GM18526 (cell line): ENCODE measurements around the gene NOPCHAP1.

ENCODE experiments used
- POLR2A ChIP-seq: IDR thresholded peaks from 3 replicates; pipeline ENCODE4 v1.6.1; 2011; ENCODE audit not compliant: insufficient read length; ENCODE audit errors: extremely low read depth

NOPCHAP1 gene

DNA sequence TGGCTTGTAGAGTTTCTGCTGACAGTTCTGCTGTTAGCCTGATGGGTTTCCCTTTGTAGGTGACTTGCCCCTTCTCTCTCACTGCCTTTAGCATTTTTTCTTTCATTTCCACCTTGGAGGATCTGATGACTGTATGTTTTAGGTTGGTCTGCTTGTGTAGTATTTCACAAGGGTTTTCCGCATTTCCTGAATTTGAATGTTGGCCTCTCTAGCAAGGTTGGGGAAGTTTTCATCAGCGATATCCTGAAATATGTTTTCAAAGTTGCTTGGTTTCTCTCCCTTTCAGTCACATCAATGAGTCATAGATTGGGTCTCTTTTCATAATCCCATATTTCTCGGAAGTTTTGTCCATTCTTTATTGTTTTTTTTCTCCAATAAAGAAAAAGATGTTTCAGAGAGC, 11.4 kb downstream of the NOPCHAP1 start:
- no peak for TF ChIP-seq POLR2A

DNA sequence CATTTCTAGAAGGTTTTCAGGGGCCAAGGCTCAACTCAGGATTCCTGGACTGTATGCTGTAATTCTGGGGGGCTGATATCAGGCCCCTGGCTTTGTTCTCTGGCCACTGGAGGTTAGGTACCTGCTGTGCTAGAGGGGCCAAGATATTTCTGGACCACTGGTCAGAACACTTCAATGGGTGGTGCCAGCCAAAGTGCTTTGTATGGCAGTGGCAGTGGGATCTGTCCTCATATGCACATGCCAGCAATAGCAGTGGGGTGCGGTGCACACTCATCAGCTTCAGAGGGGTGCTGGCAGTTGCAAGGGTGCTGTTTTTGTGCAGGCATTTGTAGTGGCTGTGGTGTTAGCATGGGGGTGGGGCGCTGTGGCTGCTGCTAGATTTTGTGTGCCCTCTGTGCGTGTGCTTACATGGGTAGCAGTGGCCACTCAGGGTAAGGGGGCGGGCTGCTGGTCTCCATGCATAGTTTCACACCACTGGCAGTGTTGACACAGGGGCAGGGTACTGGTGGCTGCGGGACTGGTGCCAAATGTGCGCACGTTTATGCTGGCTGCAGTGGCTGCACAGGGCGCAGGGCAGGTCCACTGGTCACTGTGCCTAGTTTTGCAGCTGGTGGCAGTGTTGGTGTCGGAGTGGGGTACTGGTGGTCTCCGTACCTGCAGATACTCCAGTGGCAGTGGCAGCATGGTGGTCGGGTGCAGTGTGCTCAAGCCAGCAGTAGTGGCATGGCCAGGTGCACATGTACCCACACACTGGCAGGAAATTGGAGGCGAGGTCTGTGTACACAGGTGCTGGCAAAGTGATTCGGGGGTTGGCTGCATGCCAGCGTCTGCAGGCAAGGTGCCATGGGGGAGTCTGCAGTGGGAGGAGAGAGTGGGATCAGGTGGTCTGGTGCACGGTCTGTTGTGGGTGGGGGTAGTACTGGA, 12.6 kb downstream of the NOPCHAP1 start:
- TF ChIP-seq POLR2A: no peak

DNA sequence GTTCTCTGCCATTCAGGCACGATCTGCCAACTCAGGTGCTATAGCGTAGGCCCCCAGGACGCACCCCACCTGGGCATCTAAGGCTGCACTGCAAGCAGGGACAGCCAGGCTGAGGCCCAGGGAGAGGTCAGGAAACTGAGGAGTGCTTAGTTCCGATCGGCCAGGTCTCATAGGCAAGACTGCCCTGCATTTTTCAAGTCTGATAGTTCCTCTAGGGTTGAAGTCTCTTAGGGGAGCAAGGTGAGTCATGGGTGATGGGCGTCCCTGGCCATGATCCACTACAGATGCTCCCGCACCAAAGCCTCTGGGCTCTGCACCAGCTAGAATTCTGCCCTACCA, 13.2 kb downstream of the NOPCHAP1 start:
- no peak for TF ChIP-seq POLR2A

DNA sequence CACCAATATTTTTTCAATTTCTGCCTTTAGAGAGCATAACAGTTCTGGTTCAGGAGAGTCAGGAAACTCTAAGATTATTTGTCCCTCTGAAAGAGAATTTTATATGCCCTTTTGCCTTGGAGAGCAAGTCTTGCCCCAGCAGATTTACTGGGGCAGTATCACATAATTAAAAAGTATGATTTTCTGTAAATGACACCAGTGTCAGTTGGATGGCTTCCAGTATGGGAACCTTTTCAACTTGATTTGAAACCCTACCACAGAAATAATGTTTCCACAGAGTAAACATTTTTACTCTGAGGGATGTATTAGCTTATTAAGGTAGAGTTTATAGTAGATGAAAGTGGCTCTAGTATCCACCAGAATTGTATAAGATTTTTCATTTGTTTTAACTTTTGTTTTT, 15.4 kb downstream of the NOPCHAP1 start:
- TF ChIP-seq POLR2A: no peak

DNA sequence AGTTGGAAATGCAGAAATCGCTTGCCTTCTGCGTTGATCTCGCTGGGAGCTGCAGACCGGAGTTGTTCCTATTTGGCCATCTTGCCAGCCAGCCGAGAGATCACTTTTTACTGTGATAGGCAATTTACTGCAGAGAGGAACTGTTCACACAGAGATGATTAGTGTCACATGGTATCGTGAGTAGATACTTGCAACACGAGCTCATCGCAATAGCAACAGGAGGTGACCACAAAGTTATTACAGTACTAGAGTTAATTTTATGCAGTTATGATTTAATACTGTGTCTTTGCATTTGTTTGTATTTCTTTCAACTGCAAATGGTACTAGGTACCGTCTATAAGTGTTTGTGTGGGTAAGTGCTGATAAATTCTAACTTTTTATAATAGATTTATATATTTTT, 27.8 kb downstream of the NOPCHAP1 start:
- TF ChIP-seq POLR2A: no peak

DNA sequence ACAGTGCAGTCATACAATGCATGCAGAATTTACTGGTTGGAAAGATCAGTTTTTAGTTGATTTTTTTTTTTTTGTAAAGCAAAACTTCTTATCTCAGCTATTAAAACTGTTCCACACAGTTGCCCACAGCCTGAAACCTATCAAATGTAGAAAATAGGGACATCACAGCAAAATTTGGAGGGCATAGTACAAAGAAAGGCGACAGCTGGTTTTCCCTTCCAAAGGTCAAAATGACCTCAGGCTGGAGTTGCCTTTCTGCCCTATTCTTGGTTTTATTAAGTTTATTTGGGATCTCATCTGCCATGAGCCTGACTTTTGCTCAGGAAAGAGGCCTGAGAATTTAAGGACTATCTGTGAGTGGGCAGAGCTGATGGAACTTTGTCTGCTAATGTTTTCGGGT, 28.5 kb downstream of the NOPCHAP1 start:
- TF ChIP-seq POLR2A: no peak

DNA sequence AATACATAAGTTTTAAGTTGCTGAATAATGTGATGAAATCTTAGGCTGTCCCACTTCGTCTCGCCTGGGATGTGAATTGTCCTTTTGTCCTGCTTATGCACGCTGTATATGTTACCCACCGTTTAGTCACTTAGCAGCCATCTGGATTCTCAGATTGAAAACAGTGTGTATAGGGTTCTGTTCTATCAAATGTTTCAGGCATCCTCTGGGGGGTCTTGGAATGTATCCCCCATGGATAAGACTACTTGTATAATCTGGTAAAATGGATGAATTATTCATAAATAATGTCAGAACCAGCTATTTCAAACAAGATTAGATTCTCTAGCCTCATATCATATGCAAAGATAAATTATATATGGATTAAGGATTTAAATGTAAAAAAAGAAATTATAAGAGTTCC, 29.4 kb downstream of the NOPCHAP1 start:
- no peak for TF ChIP-seq POLR2A

DNA sequence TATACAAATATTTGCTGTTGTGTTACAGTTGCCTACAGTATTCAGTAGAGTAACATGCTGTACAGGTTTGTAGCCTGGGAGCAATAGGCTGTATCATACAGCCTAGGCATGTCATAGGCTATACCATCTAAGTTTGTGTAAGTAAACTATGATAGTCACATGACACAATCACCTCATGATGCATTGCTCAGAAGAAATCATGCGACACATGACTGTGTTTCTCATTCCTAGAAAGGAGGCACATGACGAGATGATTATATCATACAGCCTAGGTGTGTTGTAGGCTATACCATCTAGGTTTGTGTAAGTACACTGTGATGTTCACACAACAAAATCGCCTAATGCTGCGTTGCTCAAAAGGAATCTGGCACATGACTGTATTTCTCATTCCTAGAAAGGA, 31.9 kb downstream of the NOPCHAP1 start:
- TF ChIP-seq POLR2A: no peak

DNA sequence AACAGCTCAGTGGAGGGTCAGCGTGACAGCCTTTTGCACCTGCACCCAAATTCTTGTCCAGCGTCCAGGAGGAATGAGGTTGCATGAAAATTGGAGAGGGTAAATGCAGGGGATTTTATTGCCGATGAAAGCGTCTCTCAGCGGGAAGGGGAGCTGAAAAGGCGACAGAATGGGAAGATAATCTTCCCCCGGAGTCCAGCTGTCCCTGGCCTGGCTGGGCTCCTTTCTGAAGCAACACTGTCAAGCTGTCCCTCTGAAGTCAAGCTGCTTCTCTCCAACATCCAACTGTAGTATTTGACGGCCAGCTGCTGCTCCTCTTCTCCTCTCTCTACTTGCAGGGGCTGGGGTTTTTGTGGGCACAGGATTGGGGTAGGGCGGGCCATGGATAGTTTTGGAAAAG, 32.7 kb downstream of the NOPCHAP1 start:
- no peak for TF ChIP-seq POLR2A

DNA sequence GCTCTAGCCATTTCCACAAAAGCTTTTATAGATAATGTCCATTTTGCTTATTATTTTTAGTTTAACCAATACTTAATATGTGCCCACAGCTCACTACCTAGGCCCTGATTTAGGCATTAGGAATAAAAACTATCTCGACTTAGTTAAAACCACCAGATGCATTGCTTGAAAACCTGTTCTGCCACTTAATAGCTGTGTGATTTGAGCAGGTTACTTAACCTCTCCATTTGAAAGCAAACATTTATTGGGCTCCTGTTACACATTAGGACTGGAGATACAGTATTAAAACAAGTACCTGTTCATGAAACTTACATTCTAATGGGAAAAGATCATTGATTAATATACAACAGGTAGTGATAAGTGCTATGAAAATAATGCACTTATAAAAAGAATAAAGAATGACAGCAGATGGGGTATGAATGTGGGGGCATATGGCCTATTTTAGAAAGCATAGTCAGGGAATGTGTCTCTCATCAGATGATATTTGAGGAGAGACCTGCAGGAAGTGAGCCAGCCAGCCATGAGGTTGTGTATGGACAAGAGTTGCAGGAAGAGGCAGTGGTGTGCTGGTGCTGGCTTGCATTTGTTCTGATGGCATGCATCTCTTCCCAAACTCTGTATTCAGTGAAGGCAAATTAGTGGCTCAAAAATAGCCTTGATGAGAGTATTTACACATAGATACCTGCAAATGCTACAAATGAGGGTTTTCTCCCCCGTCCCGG, 34.3 kb downstream of the NOPCHAP1 start:
- no peak for TF ChIP-seq POLR2A

DNA sequence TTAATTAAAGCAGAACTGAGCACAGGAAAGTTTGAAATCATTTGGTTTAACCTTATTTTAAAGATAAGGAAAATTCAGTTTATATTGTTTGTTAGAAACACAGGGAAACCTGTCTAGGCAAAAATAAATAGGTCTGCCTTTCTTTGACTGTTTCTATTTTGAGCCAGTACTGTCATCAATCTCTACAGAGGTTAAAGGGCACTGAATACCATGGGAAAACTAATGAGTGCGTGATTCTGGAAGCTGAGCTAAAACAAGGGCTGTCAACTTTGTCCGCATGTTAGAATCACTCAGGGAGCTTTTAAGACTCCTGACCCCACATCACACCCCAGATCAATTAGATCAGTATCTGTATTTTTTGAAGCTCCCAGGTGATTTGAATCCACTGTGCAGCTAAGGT, 38.8 kb downstream of the NOPCHAP1 start:
- no peak for TF ChIP-seq POLR2A

DNA sequence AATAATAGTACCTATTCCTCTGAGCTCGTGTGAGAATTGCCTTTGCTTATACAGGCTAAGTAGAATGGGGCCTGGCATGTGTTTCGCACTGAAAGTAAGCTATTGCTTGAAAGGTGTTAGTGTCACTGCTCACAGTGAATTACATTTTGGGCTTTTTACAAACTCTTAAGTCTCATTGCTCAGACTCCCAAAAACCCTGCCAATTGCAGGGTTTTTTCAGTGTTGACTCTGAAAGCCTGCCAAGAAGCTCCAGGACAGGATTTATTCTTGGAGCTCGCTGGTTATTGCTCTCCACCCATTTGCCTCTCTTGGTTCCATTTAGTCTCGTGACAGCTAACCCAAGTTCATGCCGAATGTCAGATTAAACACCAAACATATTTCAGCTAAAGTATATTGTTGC, 39.8 kb downstream of the NOPCHAP1 start:
- TF ChIP-seq POLR2A: no peak

DNA sequence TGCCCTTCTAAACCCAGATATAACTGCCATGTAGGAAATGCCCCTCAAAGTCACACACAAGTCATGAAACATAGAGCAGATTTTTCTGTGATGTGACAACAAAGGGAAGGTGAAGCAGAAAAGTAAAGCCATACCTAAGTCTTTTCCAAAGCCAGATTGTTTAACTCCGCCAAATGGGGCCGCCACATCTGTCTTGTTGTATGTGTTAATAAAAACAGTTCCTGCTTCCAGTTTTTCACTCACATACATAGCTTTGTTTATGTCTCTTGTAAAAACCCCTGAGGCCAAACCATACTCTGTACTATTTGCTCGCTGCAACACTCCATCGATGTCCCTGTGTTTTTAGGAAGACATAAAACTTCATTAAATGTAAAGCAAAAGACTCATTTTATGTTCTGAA, 40.3 kb downstream of the NOPCHAP1 start:
- no peak for TF ChIP-seq POLR2A

DNA sequence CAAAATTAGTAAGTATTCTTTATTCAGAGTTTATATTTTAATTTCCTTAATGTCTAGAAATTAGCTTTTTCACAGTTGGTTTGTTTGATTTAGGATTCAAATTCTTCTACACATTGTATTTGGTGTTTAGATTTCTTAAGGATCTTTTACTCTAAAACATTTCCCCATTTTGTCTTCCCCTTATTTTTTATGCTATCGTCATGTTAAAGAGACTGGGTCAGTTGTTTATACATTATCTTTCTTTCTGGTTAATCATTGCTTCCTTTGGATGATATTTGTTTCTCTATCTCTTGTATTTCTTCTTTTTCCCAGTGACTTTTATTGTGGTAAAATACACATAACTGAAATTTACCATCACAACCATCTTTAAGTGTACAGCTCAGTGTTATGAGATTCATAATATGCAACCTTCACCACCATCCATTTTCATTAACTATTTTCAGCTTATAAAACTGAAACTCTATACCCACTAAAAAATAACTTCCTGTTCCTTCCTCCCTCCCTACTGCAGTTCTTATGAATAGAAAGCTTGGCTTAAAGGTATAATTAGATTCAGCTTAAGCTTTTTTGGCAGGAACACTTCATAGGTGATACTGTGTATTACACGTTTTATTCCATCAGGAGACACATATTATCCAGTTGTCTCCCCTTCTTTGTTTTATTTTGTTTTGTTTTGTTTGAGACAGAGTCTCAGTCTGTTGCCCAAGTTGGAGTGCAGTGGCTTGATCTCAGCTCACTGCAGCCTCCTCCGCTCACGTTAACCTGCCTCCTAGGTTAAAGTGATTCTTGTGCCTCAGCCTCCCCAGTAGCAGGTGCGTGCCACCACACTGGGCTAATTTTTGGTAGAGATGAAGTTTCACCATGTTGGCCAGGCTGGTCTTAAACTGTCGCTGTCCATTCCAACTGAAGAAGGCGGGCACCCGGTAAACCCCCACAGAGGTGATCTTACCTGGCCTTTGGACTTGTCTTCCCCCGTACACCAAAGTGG, 45.0 kb downstream of the NOPCHAP1 start:
- TF ChIP-seq POLR2A: no peak

DNA sequence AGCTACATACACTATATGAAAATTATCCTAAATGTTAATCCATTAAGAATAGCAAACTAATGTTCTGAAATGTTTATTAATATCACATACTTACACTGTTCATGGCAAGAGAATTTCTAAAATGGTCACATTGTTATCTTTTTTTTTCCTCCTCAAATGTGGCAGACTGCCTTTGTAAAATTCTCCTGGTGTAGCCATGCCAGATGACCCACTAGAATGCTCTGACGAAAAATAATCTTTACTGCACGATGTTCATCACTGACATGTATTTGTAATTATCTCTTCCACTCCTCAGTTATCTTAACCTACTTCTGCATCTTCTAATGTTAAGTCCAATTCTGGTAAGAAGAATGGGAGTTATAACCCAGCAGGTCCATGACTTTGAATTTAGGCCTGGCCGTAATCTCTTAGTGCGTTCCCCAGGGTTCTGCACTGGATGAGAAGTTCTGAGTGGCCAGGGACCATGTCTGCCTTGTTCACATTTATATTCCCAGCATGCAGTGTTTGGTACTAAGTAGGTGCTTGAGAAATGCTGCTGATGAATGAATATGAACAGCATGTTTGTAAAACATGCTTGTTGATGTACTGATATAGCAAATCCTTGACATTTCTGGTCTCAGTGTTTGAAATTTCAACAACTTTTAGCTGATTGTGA, 46.7 kb downstream of the NOPCHAP1 start:
- TF ChIP-seq POLR2A: no peak
